ENCODE measurements around the gene EXOSC10. TPM values are rescaled to one million over a fixed set of nuclear protein-coding genes. Genes with fewer than 3 reads are reported as not detected.

The EXOSC10 gene
- total and polyA plus RNA-seq, 2 of the 4 experiments (the other 2 are of a cell fraction): 64.5 to 66.0 TPM

- Histone ChIP-seq H3K9me1 (ENCODE audit: insufficient read depth, low read length) (no peaks in the 10 kb centered on the region), H2BK20ac (ENCODE audit: low read depth, low read length) (no peak overlapping the region), H3K14ac (replicated peaks; ENCODE audit: low read depth, low read length) (no peak overlapping the region), H3K79me1 (ENCODE audit: low read depth in 1 of 2, low read length in 2 of 2) (no peaks in the 10 kb centered on the region), H3K27me3 (ENCODE audit: control insufficient read depth, insufficient read depth, low read length) (no peaks in the 10 kb centered on the region; the same call in 1 of the 2 replicates), H2AK9ac (replicated peaks; ENCODE audit: low read depth, low read length, poor library complexity) (no peak overlapping the region), H2BK120ac (ENCODE audit: low read depth, low read length) (no peak overlapping the region), H3K4me1 (ENCODE audit: control insufficient read depth, insufficient read depth, low read length) (no peaks in the 10 kb centered on the region), H2BK15ac (ENCODE audit: low read depth, low read length) (no peak overlapping the region), H3K36me3 (ENCODE audit: control insufficient read depth, insufficient read depth, low read length) (no peaks in the 10 kb centered on the region), H2AFZ (replicated peaks; ENCODE audit: low read length, poor library complexity) (no peak overlapping the region), H4K20me1 (ENCODE audit: insufficient read depth, low read length) (no peaks in the 10 kb centered on the region), H3K9me3 (ENCODE audit: control insufficient read depth, insufficient read depth, low read length) (no peaks in the 10 kb centered on the region), H4K8ac (ENCODE audit: low read depth in 2 of 2, low read length in 2 of 2) (no peak overlapping the region), H3K9ac (ENCODE audit: low read depth, low read length) (no peak overlapping the region), H3K27ac (ENCODE audit: insufficient read depth, low read length) (no peak overlapping the region), H3K4me3 (ENCODE audit: insufficient read depth, low read depth, low read length) (no peak overlapping the region), H3K4me2 (ENCODE audit: low read depth, low read length) (no peak overlapping the region), H3K18ac (ENCODE audit: low read depth, low read length) (no peak overlapping the region), H4K91ac (ENCODE audit: insufficient read depth, low read depth, low read length) (no peak overlapping the region), H3K23ac (ENCODE audit: low read depth, low read length) (no peak overlapping the region), H2AK5ac (ENCODE audit: low read depth, low read length) (no peak overlapping the region), H3K56ac (ENCODE audit: extremely low read depth, insufficient read depth, low read length) (no peak overlapping the region), H3K4ac (ENCODE audit: low read depth, low read length) (no peak overlapping the region), H4K5ac (ENCODE audit: low read depth, low read length) (no peak overlapping the region), H2BK5ac (ENCODE audit: low read depth, low read length, poor library complexity, severe bottlenecking) (no peak overlapping the region)
- intact Hi-C loops (cut with micrococcal nuclease): no loop called here
- ATAC-seq (ENCODE audit: low read depth): no peak
- ChIA-PET POLR2A (ENCODE audit: unreplicated experiment) (no interaction called here), CTCF (interaction anchor here (0.8 kb wide), 1 partner anchor 9 kb away, joined by 3 read pairs; no protein-coding TSS in a partner anchor)
- BruUV-seq (replicated peaks): no TSS peak
- WGBS, 2 experiments (ENCODE audit: extremely low coverage in 2 of 2, insufficient read length in 1 of 2): 90% methylated on average over 2 of the region's 8 CpGs; no CpG with 5 or more reads in 1 of the 2 experiments
- TF ChIP-seq SMC3 (IDR thresholded peaks at IDR 0.05; ENCODE audit: low read depth, low read length): no peak
- TF ChIP-seq NFE2L2 (IDR thresholded peaks at IDR 0.05; ENCODE audit: low read depth, low read length): no peak
- TF ChIP-seq CHD1 (IDR thresholded peaks at IDR 0.05; ENCODE audit: low read depth, low read length): no peak
- TF ChIP-seq CTCF (conservative IDR thresholded peaks at IDR 0.05; ENCODE audit: low read depth, low read length): no peak
- no peak for TF ChIP-seq FOS (IDR thresholded peaks at IDR 0.05; ENCODE audit: low read depth, low read length)
- no peak for TF ChIP-seq ELK1 (IDR thresholded peaks at IDR 0.05; ENCODE audit: borderline replicate concordance, low read depth, low read length)
- TF ChIP-seq MXI1 (IDR thresholded peaks at IDR 0.05; ENCODE audit: borderline replicate concordance, low read depth, low read length): no peak
- no peak for TF ChIP-seq MAFK (IDR thresholded peaks at IDR 0.05; ENCODE audit: low read depth, low read length)
- TF ChIP-seq RCOR1 (IDR thresholded peaks at IDR 0.05; ENCODE audit: insufficient replicate concordance, low read length): no peak
- dilution Hi-C loops (cut with HindIII; ENCODE audit: low sequenced_read_pairs, unreplicated experiment): no loop called here
- DNase-seq: no peak
- in situ Hi-C loops (cut with MboI; ENCODE audit: low sequenced_read_pairs): no loop called here
Observed at GRCh38 chr1:11046270-11046566, 53.5 kb downstream of the EXOSC10 start.

All from IMR-90 (cell line).